Regular cardiac myocyte (primary cell): Measurements from ENCODE around the gene MCM5. TPM values are rescaled to one million over a fixed set of nuclear protein-coding genes. Genes with fewer than 3 reads are reported as not detected.

Source experiments
- total RNA-seq: library from RNA; depleted of rRNA; stranded (reverse); fragments of >200 nt; gene quantifications from 2 replicates; pipeline ENCODE4 v1.2.3, GENCODE V29; 2014

MCM5 gene
- total RNA-seq = 14.4 and 87.8 TPM in 2 replicates

GRCh38 chr22:35399678-35400500 lies at the start of gene MCM5:
Gene MCM5, plus strand, starts transcription at chr22:35400140. Its CDS starts 299 bp downstream, at chr22:35400439.

DNA sequence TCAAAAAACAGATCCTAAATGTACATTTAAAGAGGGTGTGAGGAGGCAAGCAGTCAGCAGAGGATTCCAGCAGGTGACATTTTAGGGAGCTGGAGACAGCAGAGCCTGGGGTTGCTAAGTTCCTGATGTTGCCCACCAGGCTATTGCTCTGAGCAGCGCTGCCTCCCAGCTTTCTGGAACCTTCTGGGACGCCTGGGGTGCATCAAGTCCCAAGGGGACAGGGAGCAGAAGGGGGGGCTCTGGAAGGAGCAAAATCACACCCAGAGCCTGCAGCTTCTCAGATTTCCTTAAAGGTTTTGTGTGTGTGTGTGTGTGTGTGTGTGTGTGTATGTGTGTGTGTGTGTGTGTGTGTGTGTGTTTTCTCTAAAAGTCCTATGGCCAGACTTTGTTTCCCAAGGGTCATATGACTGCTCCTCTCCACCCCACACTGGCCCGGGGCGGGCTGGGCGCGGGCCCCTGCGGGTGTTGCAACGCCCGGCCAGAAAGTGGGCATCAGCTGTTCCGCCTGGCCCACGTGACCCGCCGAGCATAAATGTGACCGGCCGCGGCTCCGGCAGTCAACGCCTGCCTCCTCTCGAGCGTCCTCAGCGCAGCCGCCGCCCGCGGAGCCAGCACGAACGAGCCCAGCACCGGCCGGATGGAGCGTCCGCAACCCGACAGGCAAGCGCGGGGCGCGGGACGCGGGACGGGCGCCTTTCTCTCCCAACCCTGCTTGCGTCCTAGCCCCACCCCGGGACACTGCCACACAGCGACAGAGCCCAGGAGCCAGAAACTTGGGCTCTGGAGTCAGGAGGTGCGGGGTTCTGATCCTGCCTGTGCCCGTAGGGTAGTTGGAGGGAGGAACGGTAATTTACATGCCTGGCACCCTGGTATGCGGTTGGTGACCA lies 19.2 kb upstream of the MCM5 start, which contains the start of gene HMOX1:
Gene HMOX1, plus strand, starts transcription at position 560 of the 887 bp plus-strand sequence. Its CDS starts 78 bp downstream, at position 638.

Other genes starting within 250 kb of the MCM5 start
- 15.5 and 26.6 TPM in 2 replicates for gene HMGXB4, start 142.6 kb upstream of the MCM5 start, total RNA-seq
- gene TOM1, start 100.2 kb upstream of the MCM5 start, total RNA-seq = 19.2 and 32.4 TPM in 2 replicates
- gene HMOX1, start 19.0 kb upstream of the MCM5 start, total RNA-seq = 102 and 156 TPM in 2 replicates
- 0.19 and 0.56 TPM in 2 replicates for gene RASD2, start 140.7 kb downstream of the MCM5 start, total RNA-seq
- 0.77 and 0.85 TPM in 2 replicates for gene MB, start 217.2 kb downstream of the MCM5 start, total RNA-seq
- 8.6 and 18.6 TPM in 2 replicates for gene APOL6, start 248.3 kb downstream of the MCM5 start, total RNA-seq